Adrenal gland (tissue), 12 donors: ENCODE results near the gene CCDC192. TPM values are rescaled to one million over a fixed set of nuclear protein-coding genes. Genes with fewer than 3 reads are reported as not detected.

Experiments used
- DNase-seq, 7 donors: peaks; one replicate each; pipeline ENCODE4 v3.0.0-alpha.2; 2019 to 2020
- H3K27ac ChIP-seq, 5 donors: fragments of 200-600 bp; sonication (generic) in 4 of 5; 1 replicate in 3 of 5; 2 replicates in 2 of 5; pipeline versions ENCODE4 v1.5.1 to v1.8.0; 2016 to 2020; ENCODE audit warnings: mild to moderate bottlenecking in 1 of 5
- H3K27me3 ChIP-seq: fragments of 200-600 bp; 2 replicates; pipeline ENCODE4 v1.8.0; 2021
- H3K36me3 ChIP-seq, 2 donors: fragments of 200-600 bp; replicated peaks in 1 of 2; 1 replicate in 1 of 2; 2 replicates in 1 of 2; pipeline versions ENCODE4 v1.5.1 to v1.8.0; 2018 to 2022
- H3K4me1 ChIP-seq, 2 donors: fragments of 200-600 bp; replicated peaks in 1 of 2; 1 replicate in 1 of 2; 2 replicates in 1 of 2; pipeline versions ENCODE4 v1.5.1 to v1.8.0; 2018 to 2021
- H3K4me3 ChIP-seq, 4 donors: fragments of 200-600 bp; sonication (generic) in 3 of 4; one replicate each; pipeline ENCODE4 v1.5.1; 2016 to 2018
- H3K9me3 ChIP-seq, 3 donors: fragments of 200-600 bp; sonication (generic) in 1 of 3; replicated peaks in 1 of 3; 1 replicate in 2 of 3; 2 replicates in 1 of 3; pipeline versions ENCODE4 v1.5.1 to v1.8.0; 2016 to 2021
- CTCF ChIP-seq, 6 experiments: fragments of 450-650 bp in 4 of 6; fragments of 200-600 bp in 2 of 6; sonication (generic) in 1 of 6; IDR thresholded peaks; 1 replicate in 5 of 6; 2 replicates in 1 of 6; pipeline versions ENCODE4 v1.5.1 to v1.8.0; 2016 to 2021; ENCODE audit warnings: antibody characterized with exemption in 6 of 6, mild to moderate bottlenecking in 2 of 6, moderate library complexity in 1 of 6
- POLR2A ChIP-seq, 2 donors: fragments of 450-650 bp; IDR thresholded peaks; one replicate each; pipeline ENCODE4 v1.6.1; 2017; ENCODE audit warnings: antibody characterized with exemption in 2 of 2, mild to moderate bottlenecking in 2 of 2, moderate library complexity in 1 of 2
- WGBS, 4 donors: extraction: QIAGEN DNeasy Blood & Tissue Kit in 2 of 4; methylation state at CpG; one replicate each; pipeline versions ENCODE4 v1.1.5 to v1.1.7; 2013 to 2017; 5-methylcytosine and 5-hydroxymethylcytosine counted together
- intact Hi-C, 2 donors: fragments of 100-400 bp; cut with DNase I; formaldehyde crosslinking; loops; one replicate each; pipeline versions ENCODE4 v1.14.1 to v1.15.0; 2022 to 2023
- polyA plus RNA-seq, 3 donors: library from polyadenylated mRNA; stranded (reverse); fragments of 200-250 nt in 2 of 3; fragments of 350-450 nt in 1 of 3; fragmentation: Illumina TruSeq in 1 of 3; extraction: RNeasy Lipid Tissue Mini Kit (QIAGEN cat#74804) in 1 of 3; gene quantifications; one replicate each; pipeline ENCODE4 v1.2.3, GENCODE V29; 2013 to 2014
- total RNA-seq, 9 donors: library from RNA; depleted of rRNA in 4 of 9; stranded (reverse); fragments of >200 nt in 4 of 9; fragments of 120-200 nt in 1 of 9; fragmentation: NEBNext Ultra II Directional in 1 of 9; extraction: Animal tissue kit (Norgen Biotek cat#: 25700) in 1 of 9; gene quantifications; one replicate each; pipeline versions ENCODE4 v1.1.0 to v1.2.4, GENCODE V29; 2013 to 2023
- donor health status: healthy with polysubstance abuse.
- donor health status: Bipolar disorder and iron deficiency.
- donor health status: DM: yes; HTN: yes; CAD: no.
- donor health status: DM: no; HTN: no; CAD: no.
- donor health status: DM: no; HTN: no; CAD: no.
- donor health status: DM: yes; HTN: yes; CAD: no.

Gene CCDC192
- total and polyA plus RNA-seq, 12 donors, result 0.35 to 0.56 (median 0.46) TPM; not detected in 8

GRCh38 chr5:127967983-127968592 is 264.9 kb downstream of the CCDC192 start:
- H3K36me3 ChIP-seq, result no peaks in the 10 kb centered on the region
- H3K27me3 ChIP-seq, result no peaks in the 10 kb centered on the region
- TF ChIP-seq CTCF (IDR thresholded peaks at IDR 0.05) (no peak), POLR2A (IDR thresholded peaks at IDR 0.05) (no peak)
- no peak for DNase-seq
- WGBS, 4 donors, result 50 to 81% (median 64%) methylated on average over 1 of the region's 1 CpG
- H3K4me3 ChIP-seq, result no peak overlapping the region
- no peaks in the 10 kb centered on the region for H3K9me3 ChIP-seq
- intact Hi-C loops, result no loop called here
- no peak overlapping the region for H3K27ac ChIP-seq
- H3K4me1 ChIP-seq, result no peaks in the 10 kb centered on the region

- WGBS, 4 donors, result 94 to 98% (median 96%) methylated on average over 3 of the region's 3 CpGs
- Histone ChIP-seq H3K4me3 (no peak overlapping the region), H3K36me3 (no peaks in the 10 kb centered on the region), H3K9me3 (no peaks in the 10 kb centered on the region), H3K4me1 (no peaks in the 10 kb centered on the region), H3K27me3 (no peaks in the 10 kb centered on the region), H3K27ac (no peak overlapping the region)
- TF ChIP-seq CTCF (IDR thresholded peaks at IDR 0.05), result no peak
- TF ChIP-seq POLR2A (IDR thresholded peaks at IDR 0.05), result no peak
- no peak for DNase-seq
- intact Hi-C loops, result no loop called here
Measured at GRCh38 chr5:127969002-127969401, 265.8 kb downstream of the CCDC192 start.

GRCh38 chr5:127969651-127970050 is 266.5 kb downstream of the CCDC192 start:
- Histone ChIP-seq H3K9me3 (no peaks in the 10 kb centered on the region), H3K36me3 (no peaks in the 10 kb centered on the region), H3K27ac (no peak overlapping the region), H3K27me3 (no peaks in the 10 kb centered on the region), H3K4me1 (no peaks in the 10 kb centered on the region), H3K4me3 (no peak overlapping the region)
- DNase-seq, result no peak
- intact Hi-C loops, result no loop called here
- TF ChIP-seq CTCF (IDR thresholded peaks at IDR 0.05), result no peak
- no peak for TF ChIP-seq POLR2A (IDR thresholded peaks at IDR 0.05)

- no peaks in the 10 kb centered on the region for H3K9me3 ChIP-seq
- no peaks in the 10 kb centered on the region for H3K4me1 ChIP-seq
- TF ChIP-seq CTCF (IDR thresholded peaks at IDR 0.05) (no peak), POLR2A (IDR thresholded peaks at IDR 0.05) (no peak)
- no peak overlapping the region for H3K27ac ChIP-seq
- H3K27me3 ChIP-seq, result no peaks in the 10 kb centered on the region
- intact Hi-C loops, result no loop called here
- no peaks in the 10 kb centered on the region for H3K36me3 ChIP-seq
- DNase-seq, result no peak
- no peak overlapping the region for H3K4me3 ChIP-seq
- 91 to 100% (median 97%) methylated on average over 1 of the region's 1 CpG for WGBS, 4 donors
Measured at GRCh38 chr5:127970081-127970480, 266.9 kb downstream of the CCDC192 start.
